K562 (cell line): ENCODE measurements around the gene GNG14. TPM values are rescaled to one million over a fixed set of nuclear protein-coding genes. Genes with fewer than 3 reads are reported as not detected.

Experiments used
- ATF3 ChIP-seq, 2 experiments: fragments of 450-650 bp in 1 of 2; sonication (generic) in 1 of 2; formaldehyde crosslinking in 1 of 2; IDR thresholded peaks in 1 of 2; conservative IDR thresholded peaks in 1 of 2; 2 replicates each; pipeline versions ENCODE4 v1.6.1 to v1.8.1; 2016 to 2023; ENCODE audit warnings: mild to moderate bottlenecking in 2 of 2, moderate library complexity in 2 of 2, inconsistent platforms in 1 of 2, missing genetic modification reagents in 1 of 2
- CBX2 ChIP-seq: fragments of 200-600 bp; sonication (generic); IDR thresholded peaks from one replicate; pipeline ENCODE4 v1.6.1; 2012; ENCODE audit warnings: mild to moderate bottlenecking, low read length, inconsistent platforms; ENCODE audit not compliant: insufficient read depth, poor library complexity, severe bottlenecking
- CEBPG ChIP-seq, 3 experiments: fragments of 200-800 bp in 1 of 3; sonication (Bioruptor generic) in 1 of 3; sonication (generic) in 1 of 3; formaldehyde crosslinking in 1 of 3; IDR thresholded peaks in 2 of 3; conservative IDR thresholded peaks in 1 of 3; 2 replicates each; pipeline versions ENCODE4 v1.6.1 to v1.8.0; 2016 to 2022; ENCODE audit warnings: missing compliant biosample characterization in 2 of 3, missing genetic modification characterization in 2 of 3, mild to moderate bottlenecking in 1 of 3, missing genetic modification reagents in 1 of 3
- L3MBTL2 ChIP-seq: fragments of 450-650 bp; IDR thresholded peaks from 2 replicates; pipeline ENCODE4 v1.6.1; 2016; ENCODE audit warnings: mild to moderate bottlenecking, moderate library complexity
- MAX ChIP-seq: sonication (generic); formaldehyde crosslinking; IDR thresholded peaks from 2 replicates; pipeline ENCODE4 v1.9.0; 2022; ENCODE audit warnings: mild to moderate bottlenecking, missing genetic modification reagents
- MEF2A ChIP-seq: IDR thresholded peaks from 2 replicates; pipeline ENCODE4 v1.6.1; 2011; ENCODE audit warnings: low read depth, mild to moderate bottlenecking, low read length, moderate library complexity; ENCODE audit not compliant: control insufficient read depth
- MEF2D ChIP-seq: conservative IDR thresholded peaks from 2 replicates; pipeline ENCODE4 v1.6.1; 2016; ENCODE audit warnings: low read depth, missing genetic modification characterization, missing compliant biosample characterization
- NFE2L1 ChIP-seq: fragments of 450-650 bp; IDR thresholded peaks from 2 replicates; pipeline ENCODE4 v1.6.1; 2016; ENCODE audit warnings: missing genetic modification characterization, low read depth, mild to moderate bottlenecking, missing compliant biosample characterization, moderate library complexity, borderline replicate concordance
- NUFIP1 ChIP-seq: fragments of 450-650 bp; IDR thresholded peaks from 2 replicates; pipeline ENCODE4 v1.6.1; 2018; ENCODE audit not compliant: partially characterized antibody
- RNF2 ChIP-seq: sonication (generic); IDR thresholded peaks from 2 replicates; pipeline ENCODE4 v1.6.1; 2016
- SAFB ChIP-seq: fragments of 200-400 bp; formaldehyde crosslinking; IDR thresholded peaks from 2 replicates; pipeline ENCODE4 v1.6.1; 2017; ENCODE audit warnings: low read depth, low read length, borderline replicate concordance
- SRSF3 ChIP-seq: fragments of 200-400 bp; formaldehyde crosslinking; IDR thresholded peaks from 2 replicates; pipeline ENCODE4 v1.6.1; 2016; ENCODE audit warnings: mild to moderate bottlenecking, low read length, moderate library complexity; ENCODE audit not compliant: insufficient read depth
- UBTF ChIP-seq, 2 experiments: IDR thresholded peaks; 2 replicates each; pipeline ENCODE4 v1.6.1; 2012; ENCODE audit warnings: improper control_type of control experiment in 2 of 2, low read depth in 2 of 2, low read length in 2 of 2, borderline replicate concordance in 1 of 2
- ZBTB17 ChIP-seq: fragments of 450-650 bp; formaldehyde crosslinking; IDR thresholded peaks from 2 replicates; pipeline ENCODE4 v1.4.0; 2020; ENCODE audit warnings: mild to moderate bottlenecking
- ZEB2 ChIP-seq: fragments of 450-650 bp; IDR thresholded peaks from 2 replicates; pipeline ENCODE4 v1.6.1; 2016
- ZFX ChIP-seq: sonication (generic); formaldehyde crosslinking; IDR thresholded peaks from 2 replicates; pipeline ENCODE4 v1.8.0; 2022; ENCODE audit warnings: mild to moderate bottlenecking, missing genetic modification reagents, moderate library complexity
- ZNF57 ChIP-seq: fragments of 450-650 bp; formaldehyde crosslinking; IDR thresholded peaks from 2 replicates; pipeline ENCODE4 v1.4.0; 2020; ENCODE audit warnings: mild to moderate bottlenecking, moderate library complexity
- polyA plus RNA-seq, 8 experiments: library from polyadenylated mRNA; depleted of rRNA in 4 of 8; stranded (reverse) in 5 of 8; unstranded in 3 of 8; fragments of >200 nt; fragmentation: Nextera tagmentation in 2 of 8; fragmentation: Illumina TruSeq in 1 of 8; extraction: Ambion mirVana in 2 of 8; extraction: Trizol in 1 of 8; gene quantifications; 2 replicates each; pipeline versions ENCODE4 v1.2.1 to v1.2.3, GENCODE V29; 2011 to 2014; ENCODE audit warnings: inconsistent platforms in 1 of 8, missing spikeins in 1 of 8
- total RNA-seq, 7 experiments: library from RNA; depleted of rRNA in 6 of 7; stranded (reverse); fragments of >200 nt in 6 of 7; fragmentation: Illumina TruSeq in 2 of 7; extraction: Trizol in 2 of 7; gene quantifications; 2 replicates each; pipeline versions ENCODE4 v1.2.1 to v1.2.3, GENCODE V29; 2011 to 2021; ENCODE audit warnings: low replicate concordance in 1 of 7
- TF ChIP-seq, protein P1 (sequence below): sonication (generic); formaldehyde crosslinking; IDR thresholded peaks from 2 replicates; pipeline ENCODE4 v1.8.0; 2022; ENCODE audit warnings: missing genetic modification reagents, mild to moderate bottlenecking, moderate library complexity, borderline replicate concordance
- TF ChIP-seq, protein P2 (sequence below): fragments of 450-650 bp; conservative IDR thresholded peaks from 2 replicates; pipeline ENCODE4 v1.6.1; 2016; ENCODE audit warnings: missing genetic modification characterization, low read depth, mild to moderate bottlenecking, control low read depth, missing compliant biosample characterization

Gene GNG14
- total and polyA plus RNA-seq, 9 of the 15 experiments (the other 6 are each of a cell fraction or from before 2014, with no cell fraction given): not detected

DNA sequence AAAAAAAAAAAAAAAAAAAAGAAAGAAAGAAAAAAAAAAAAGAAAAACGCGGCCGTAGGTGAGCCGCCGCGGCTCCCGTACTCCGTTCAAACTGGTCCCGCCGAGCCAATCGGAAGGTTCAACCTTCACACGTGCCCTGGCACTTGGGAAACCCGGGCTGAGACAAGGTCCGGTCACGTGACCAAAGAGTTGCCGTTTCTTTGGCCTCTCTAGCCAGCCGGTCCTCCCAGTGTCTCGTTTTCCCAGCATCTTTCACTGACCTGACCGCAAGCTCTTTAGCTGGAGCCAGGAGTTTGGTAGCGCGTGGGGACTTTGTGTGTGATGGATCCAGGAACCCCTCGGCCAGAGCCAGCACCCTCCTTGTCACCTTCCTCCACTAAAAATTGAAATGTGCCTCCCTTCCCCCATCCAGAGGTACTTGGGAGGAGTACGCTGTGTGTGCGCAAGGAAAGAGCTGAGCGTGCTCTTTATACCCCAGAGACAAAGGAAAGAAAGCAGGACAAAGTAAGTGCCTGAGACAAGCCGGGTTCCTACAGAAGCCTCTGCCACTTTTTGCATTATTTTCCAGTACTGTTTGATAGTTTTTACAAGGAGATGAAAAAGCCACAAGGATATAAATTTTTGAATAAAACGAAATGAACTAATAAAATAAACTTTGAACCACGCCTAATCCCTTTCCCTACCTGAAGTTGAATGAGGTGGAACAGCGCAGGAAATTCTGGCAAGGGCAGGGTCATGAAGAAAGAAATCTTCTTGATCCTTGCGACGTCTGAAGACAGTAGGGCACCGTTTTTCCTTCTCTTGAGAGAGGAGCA, 35.0 kb downstream of the GNG14 start (continued):
- TF ChIP-seq ATF3 (IDR thresholded peaks at IDR 0.05) (peak; percentile 50; the same call in 1 of the 2 replicates), ATF3 (CRISPR knock-in tag; conservative IDR thresholded peaks at IDR 0.05) (no peak), NFE2L1 (tag) (no peak), ZBTB17 (CRISPR knock-in tag) (no peak), ZNF57 (no peak), MEF2D (tag) (0 out of 2 replicates have a peak, but pooled peaks have one; percentile 51), CBX2 (no peak), CEBPG (CRISPR knock-in tag; IDR thresholded peaks at IDR 0.05) (no peak; the same call in 1 of the 2 replicates), CEBPG (tag; conservative IDR thresholded peaks at IDR 0.05 in 1 of 2, IDR thresholded peaks at IDR 0.05 in 1 of 2) (peak in 1 of 2 experiments; percentile 61; a peak in 2 of 4 replicates), ZEB2 (no peak), RNF2 (no peak), MAX (CRISPR knock-in tag) (peak; percentile 86), L3MBTL2 (peak; percentile 61; the same call in 1 of the 2 replicates), SAFB (no peak), MEF2A (no peak), NUFIP1 (no peak), SRSF3 (no peak), UBTF (IDR thresholded peaks at IDR 0.05; ENCODE audit: borderline replicate concordance in 1 of 2, low read depth in 2 of 2, low read length in 2 of 2) (no peak), ZFX (CRISPR knock-in tag) (no peak; the same call in 1 of the 2 replicates)
- TF ChIP-seq, protein P1, sequence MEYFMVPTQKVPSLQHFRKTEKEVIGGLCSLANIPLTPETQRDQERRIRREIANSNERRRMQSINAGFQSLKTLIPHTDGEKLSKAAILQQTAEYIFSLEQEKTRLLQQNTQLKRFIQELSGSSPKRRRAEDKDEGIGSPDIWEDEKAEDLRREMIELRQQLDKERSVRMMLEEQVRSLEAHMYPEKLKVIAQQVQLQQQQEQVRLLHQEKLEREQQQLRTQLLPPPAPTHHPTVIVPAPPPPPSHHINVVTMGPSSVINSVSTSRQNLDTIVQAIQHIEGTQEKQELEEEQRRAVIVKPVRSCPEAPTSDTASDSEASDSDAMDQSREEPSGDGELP (CRISPR knock-in tag): peak; percentile 67
- TF ChIP-seq, protein P2, sequence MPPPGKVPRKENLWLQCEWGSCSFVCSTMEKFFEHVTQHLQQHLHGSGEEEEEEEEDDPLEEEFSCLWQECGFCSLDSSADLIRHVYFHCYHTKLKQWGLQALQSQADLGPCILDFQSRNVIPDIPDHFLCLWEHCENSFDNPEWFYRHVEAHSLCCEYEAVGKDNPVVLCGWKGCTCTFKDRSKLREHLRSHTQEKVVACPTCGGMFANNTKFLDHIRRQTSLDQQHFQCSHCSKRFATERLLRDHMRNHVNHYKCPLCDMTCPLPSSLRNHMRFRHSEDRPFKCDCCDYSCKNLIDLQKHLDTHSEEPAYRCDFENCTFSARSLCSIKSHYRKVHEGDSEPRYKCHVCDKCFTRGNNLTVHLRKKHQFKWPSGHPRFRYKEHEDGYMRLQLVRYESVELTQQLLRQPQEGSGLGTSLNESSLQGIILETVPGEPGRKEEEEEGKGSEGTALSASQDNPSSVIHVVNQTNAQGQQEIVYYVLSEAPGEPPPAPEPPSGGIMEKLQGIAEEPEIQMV (tag): no peak
